Esophagus muscularis mucosa (tissue), 4 donors: Measurements from ENCODE around the gene TARS1. TPM values are rescaled to one million over a fixed set of nuclear protein-coding genes. Genes with fewer than 3 reads are reported as not detected.

ENCODE experiments used
- DNase-seq: peaks from one replicate; pipeline ENCODE4 v3.0.0-alpha.2; 2017; ENCODE audit errors: extremely low spot score
- H3K27ac ChIP-seq, 4 donors: fragments of 200-600 bp; sonication (generic); replicated peaks in 1 of 4; 1 replicate in 3 of 4; 2 replicates in 1 of 4; pipeline ENCODE4 v1.5.1; 2016 to 2019; ENCODE audit warnings: mild to moderate bottlenecking in 1 of 4
- H3K27me3 ChIP-seq, 4 donors: fragments of 200-600 bp; sonication (generic); one replicate each; pipeline versions ENCODE4 v1.5.1 to v1.6.0; 2016 to 2019
- H3K36me3 ChIP-seq, 4 donors: fragments of 200-600 bp; sonication (generic); one replicate each; pipeline ENCODE4 v1.5.1; 2016 to 2019
- H3K4me1 ChIP-seq, 4 donors: fragments of 200-600 bp; sonication (generic); one replicate each; pipeline ENCODE4 v1.5.1; 2016 to 2019
- H3K4me3 ChIP-seq, 4 donors: fragments of 200-600 bp; sonication (generic); 1 replicate in 2 of 4; 2 replicates in 2 of 4; pipeline ENCODE4 v1.5.1; 2016 to 2019; ENCODE audit warnings: mild to moderate bottlenecking in 4 of 4, moderate library complexity in 1 of 4
- H3K9me3 ChIP-seq, 4 donors: fragments of 200-600 bp; sonication (generic); 1 replicate in 3 of 4; 2 replicates in 1 of 4; pipeline ENCODE4 v1.5.1; 2016 to 2019
- CTCF ChIP-seq, 3 experiments: fragments of 200-600 bp in 2 of 3; fragments of 450-650 bp in 1 of 3; sonication (generic) in 2 of 3; IDR thresholded peaks; one replicate each; pipeline ENCODE4 v1.5.1; 2017 to 2019; ENCODE audit warnings: antibody characterized with exemption in 3 of 3, mild to moderate bottlenecking in 2 of 3, moderate library complexity in 1 of 3
- EP300 ChIP-seq: sonication (generic); formaldehyde crosslinking; IDR thresholded peaks from one replicate; pipeline ENCODE4 v1.6.1; 2017; ENCODE audit warnings: antibody characterized with exemption
- POLR2A ChIP-seq: fragments of 450-650 bp; IDR thresholded peaks from one replicate; pipeline ENCODE4 v1.6.1; 2017; ENCODE audit warnings: antibody characterized with exemption, moderate library complexity, mild to moderate bottlenecking, low read depth
- POLR2AphosphoS5 ChIP-seq, 2 donors: sonication (generic); formaldehyde crosslinking; IDR thresholded peaks; one replicate each; pipeline ENCODE4 v1.6.1; 2017; ENCODE audit warnings: antibody characterized with exemption in 2 of 2
- WGBS: methylation state at CpG from one replicate; pipeline ENCODE4 v1.1.5; 2018; 5-methylcytosine and 5-hydroxymethylcytosine counted together
- intact Hi-C: fragments of 100-400 bp; cut with DNase I; formaldehyde crosslinking; loops from one replicate; pipeline ENCODE4 v1.15.1; 2023
- total RNA-seq, 4 donors: library from RNA; depleted of rRNA; stranded (reverse); fragments of >200 nt; gene quantifications; one replicate each; pipeline versions ENCODE4 v1.1.0 to v1.2.1, GENCODE V29; 2016

The TARS1 gene
- 10 to 100 TPM; 76.7 to 98.4 (median 85.7) TPM for total RNA-seq

GRCh38 chr5:33440482-33441240 is at the start of gene TARS1:
Gene TARS1 (plus strand): TSS chr5:33440965. CDS start chr5:33441087, 122 bp downstream.
- H3K4me1 ChIP-seq, result peaks cover 28 to 62% (median 53%) of the 10 kb centered on the region in 4 donors

GRCh38 chr5:33398501-33398900 is 42.3 kb upstream of the TARS1 start:
- H3K9me3 ChIP-seq, result peaks cover 0 to under 1% (median 0%) of the 10 kb centered on the region in 4 donors
- H3K4me1 ChIP-seq, result no peaks in the 10 kb centered on the region
- no peaks in the 10 kb centered on the region for H3K27me3 ChIP-seq
- H3K36me3 ChIP-seq, result no peaks in the 10 kb centered on the region
- no peak for DNase-seq
- intact Hi-C loops, result no loop called here
- H3K4me3 ChIP-seq, result no peak overlapping the region
- 74% methylated on average over 1 of the region's 1 CpG for WGBS
- TF ChIP-seq POLR2A (no peak), CTCF (IDR thresholded peaks at IDR 0.05) (no peak), POLR2AphosphoS5 (IDR thresholded peaks at IDR 0.05) (no peak), EP300 (no peak)
- no peak overlapping the region for H3K27ac ChIP-seq

More at GRCh38 chr5:33440482-33441240, at the start of gene TARS1:
- TF ChIP-seq POLR2AphosphoS5 (IDR thresholded peaks at IDR 0.05), result peak; percentile 94 to 96
- no peak for TF ChIP-seq EP300
- TF ChIP-seq POLR2A, result peak; percentile 75
- peak; percentile 100 for DNase-seq
- peaks cover under 1 to 7% (median 5%) of the 10 kb centered on the region in 4 donors for H3K36me3 ChIP-seq
- H3K9me3 ChIP-seq, result no peaks in the 10 kb centered on the region
- peak within 1 kb of the TSS; percentile 91 to 98 (median 94) for H3K27ac ChIP-seq
- no peaks in the 10 kb centered on the region for H3K27me3 ChIP-seq
- peak within 1 kb of the TSS; percentile 70 to 83 (median 78) for H3K4me3 ChIP-seq
- WGBS, result 0% methylated on average over 35 of the region's 52 CpGs
- intact Hi-C loops, result loop anchor here (2.0 kb wide), 1 partner anchor 452 kb away; no protein-coding TSS in a partner anchor

GRCh38 chr5:33400675-33401074 is 40.1 kb upstream of the TARS1 start:
- Histone ChIP-seq H3K9me3 (no peaks in the 10 kb centered on the region), H3K27me3 (no peaks in the 10 kb centered on the region), H3K4me1 (no peaks in the 10 kb centered on the region), H3K27ac (no peak overlapping the region), H3K4me3 (no peak overlapping the region), H3K36me3 (no peaks in the 10 kb centered on the region)
- no peak for TF ChIP-seq EP300
- no peak for TF ChIP-seq CTCF (IDR thresholded peaks at IDR 0.05)
- TF ChIP-seq POLR2A, result no peak
- no peak for TF ChIP-seq POLR2AphosphoS5 (IDR thresholded peaks at IDR 0.05)
- no peak for DNase-seq
- intact Hi-C loops, result no loop called here
- 63% methylated on average over 4 of the region's 4 CpGs for WGBS

GRCh38 chr5:33401482-33402390 is 39.0 kb upstream of the TARS1 start:
- no peak overlapping the region for H3K4me3 ChIP-seq
- no peaks in the 10 kb centered on the region for H3K9me3 ChIP-seq
- H3K27ac ChIP-seq, result no peak overlapping the region
- H3K36me3 ChIP-seq, result no peaks in the 10 kb centered on the region
- no peaks in the 10 kb centered on the region for H3K27me3 ChIP-seq
- H3K4me1 ChIP-seq, result no peaks in the 10 kb centered on the region
- DNase-seq, result no peak
- intact Hi-C loops, result no loop called here
- TF ChIP-seq POLR2AphosphoS5 (IDR thresholded peaks at IDR 0.05), result no peak
- no peak for TF ChIP-seq POLR2A
- TF ChIP-seq EP300, result no peak
- no peak for TF ChIP-seq CTCF (IDR thresholded peaks at IDR 0.05)
- WGBS, result 65% methylated on average over 5 of the region's 5 CpGs

GRCh38 chr5:33403187-33403586 is 37.6 kb upstream of the TARS1 start:
- no peak overlapping the region for H3K4me3 ChIP-seq
- H3K4me1 ChIP-seq, result no peaks in the 10 kb centered on the region
- no peaks in the 10 kb centered on the region for H3K36me3 ChIP-seq
- no peaks in the 10 kb centered on the region for H3K27me3 ChIP-seq
- TF ChIP-seq POLR2A (no peak), EP300 (no peak), POLR2AphosphoS5 (IDR thresholded peaks at IDR 0.05) (no peak), CTCF (IDR thresholded peaks at IDR 0.05) (no peak)
- DNase-seq, result no peak
- intact Hi-C loops, result no loop called here
- H3K27ac ChIP-seq, result no peak overlapping the region
- WGBS, result 57% methylated on average over 2 of the region's 2 CpGs
- no peaks in the 10 kb centered on the region for H3K9me3 ChIP-seq
